ENCODE measurements around the gene VWA8.

VWA8 gene

GRCh38 chr13:41707194-41707821, 253.6 kb downstream of the VWA8 start:
- no peak overlapping the region for H3K4me3 ChIP-seq (ENCODE audit: low read length)
- TF ChIP-seq ZNF274 (IDR thresholded peaks at IDR 0.05; ENCODE audit: low read depth, low read length) = no peak

GRCh38 chr13:41706152-41706551, 254.8 kb downstream of the VWA8 start:
- H3K4me3 ChIP-seq (ENCODE audit: low read length) = no peak overlapping the region
- no peak for TF ChIP-seq ZNF274 (IDR thresholded peaks at IDR 0.05; ENCODE audit: low read depth, low read length)

- no peak for TF ChIP-seq ZNF274 (IDR thresholded peaks at IDR 0.05; ENCODE audit: low read depth, low read length)
- no peak overlapping the region for H3K4me3 ChIP-seq (ENCODE audit: low read length)
Measured at GRCh38 chr13:41702540-41702939, 258.4 kb downstream of the VWA8 start.

DNA sequence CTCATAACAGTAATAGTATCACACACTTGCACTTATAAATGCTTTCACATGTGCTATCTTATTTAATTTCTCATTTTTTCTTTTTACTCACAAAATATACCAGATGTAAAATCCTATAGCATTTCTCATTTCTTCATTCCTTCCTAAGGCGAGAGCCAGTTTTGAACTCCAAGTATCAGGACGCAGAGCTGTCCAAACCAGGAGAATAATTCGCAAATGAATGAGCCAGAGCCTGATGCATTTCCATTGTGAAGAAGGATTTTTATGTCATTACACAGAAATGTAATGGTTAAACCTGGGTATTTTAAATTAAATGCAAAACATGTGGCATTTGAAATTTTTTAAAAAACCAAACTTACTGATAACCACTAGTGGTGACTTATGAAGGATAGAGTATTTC, 259.2 kb downstream of the VWA8 start:
- no peak overlapping the region for H3K4me3 ChIP-seq (ENCODE audit: low read length)
- no peak for TF ChIP-seq ZNF274 (IDR thresholded peaks at IDR 0.05; ENCODE audit: low read depth, low read length)

DNA sequence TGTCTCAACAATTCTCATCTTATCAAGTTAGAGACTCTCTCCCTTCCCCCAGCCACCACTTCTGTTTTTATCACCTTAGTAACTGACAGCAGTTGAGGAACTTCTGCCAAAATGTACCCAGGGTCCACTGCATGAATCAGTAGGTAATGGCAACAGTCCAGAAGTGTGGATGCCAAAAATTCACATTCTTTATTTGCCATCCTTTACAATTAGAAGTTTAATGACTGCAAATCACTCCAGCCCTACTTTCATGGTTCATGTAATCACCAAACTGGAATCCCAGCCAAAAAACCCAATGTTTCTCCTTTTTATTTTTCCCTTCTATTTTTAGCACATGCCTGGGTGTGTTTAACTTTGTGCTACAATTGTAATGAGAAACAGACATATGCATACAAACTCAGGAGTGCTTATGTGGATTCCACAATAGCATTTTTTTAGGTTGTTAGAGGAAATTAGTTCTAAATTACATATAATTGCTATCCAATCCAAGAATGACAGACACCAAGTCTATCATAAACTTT, 260.1 kb downstream of the VWA8 start:
- TF ChIP-seq ZNF274 (IDR thresholded peaks at IDR 0.05; ENCODE audit: low read depth, low read length) = no peak
- H3K4me3 ChIP-seq (ENCODE audit: low read length) = no peak overlapping the region

DNA sequence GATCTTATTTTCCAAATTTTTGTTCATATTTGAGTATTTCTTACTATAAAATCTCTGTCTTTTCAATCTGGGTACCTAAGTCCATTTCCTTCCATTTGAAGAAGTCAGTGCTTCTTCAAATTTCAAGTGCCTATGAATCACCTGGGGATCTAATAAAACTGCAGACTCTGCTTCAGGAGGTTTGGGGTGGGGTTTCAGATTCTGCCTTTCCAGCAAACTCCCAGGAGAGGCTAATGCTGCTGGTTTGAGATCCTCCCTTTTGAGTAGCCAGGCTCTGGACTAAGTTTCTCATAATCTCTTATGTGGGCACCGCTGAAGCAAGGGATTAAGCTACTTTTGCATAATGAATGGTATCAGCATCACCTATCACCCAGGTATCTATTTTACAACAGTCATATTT, 261.1 kb downstream of the VWA8 start:
- TF ChIP-seq ZNF274 (IDR thresholded peaks at IDR 0.05; ENCODE audit: low read depth, low read length) = no peak
- no peak overlapping the region for H3K4me3 ChIP-seq (ENCODE audit: low read length)

GRCh38 chr13:41697578-41697977, 263.3 kb downstream of the VWA8 start:
- H3K4me3 ChIP-seq (ENCODE audit: low read length) = no peak overlapping the region
- no peak for TF ChIP-seq ZNF274 (IDR thresholded peaks at IDR 0.05; ENCODE audit: low read depth, low read length)

DNA sequence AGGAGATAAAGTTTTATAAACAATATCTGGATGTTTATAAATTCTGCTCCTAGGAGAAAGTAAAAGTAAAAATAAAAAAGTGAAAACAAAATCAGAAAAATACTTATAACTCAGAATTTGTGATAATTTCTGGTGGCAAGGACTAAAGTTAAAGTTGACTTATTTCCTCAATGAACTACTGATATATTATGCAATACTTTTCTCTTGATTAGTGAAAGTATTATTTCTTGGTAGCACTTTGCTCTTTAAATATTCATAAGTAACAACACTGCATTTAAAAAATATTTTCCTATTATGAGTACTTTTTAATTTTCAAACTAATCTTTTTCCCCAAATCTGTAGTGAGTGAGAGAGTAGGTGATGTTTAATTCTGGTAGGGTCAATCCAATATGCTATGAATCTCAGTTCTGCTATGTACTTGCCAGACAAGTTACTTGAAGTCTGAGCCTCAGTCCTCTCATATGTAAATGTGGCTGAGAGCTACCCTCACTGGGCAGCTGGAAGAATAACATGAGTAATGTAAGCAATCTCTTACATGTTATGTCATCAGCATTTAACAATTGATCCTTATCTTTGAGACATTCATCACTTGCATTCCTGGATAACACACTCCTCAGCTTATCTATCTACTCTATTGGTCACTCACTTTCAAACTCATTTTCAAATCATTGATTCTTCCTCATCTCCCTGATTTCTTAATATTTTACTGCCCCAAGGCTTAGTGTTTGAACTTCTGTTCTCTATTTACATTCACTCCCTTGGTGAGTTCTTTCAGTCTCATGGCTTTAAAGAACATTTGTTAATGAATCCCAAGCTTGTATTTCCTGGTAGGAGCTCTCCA, 264.5 kb downstream of the VWA8 start:
- TF ChIP-seq ZNF274 (IDR thresholded peaks at IDR 0.05; ENCODE audit: low read depth, low read length) = no peak
- no peak overlapping the region for H3K4me3 ChIP-seq (ENCODE audit: low read length)

DNA sequence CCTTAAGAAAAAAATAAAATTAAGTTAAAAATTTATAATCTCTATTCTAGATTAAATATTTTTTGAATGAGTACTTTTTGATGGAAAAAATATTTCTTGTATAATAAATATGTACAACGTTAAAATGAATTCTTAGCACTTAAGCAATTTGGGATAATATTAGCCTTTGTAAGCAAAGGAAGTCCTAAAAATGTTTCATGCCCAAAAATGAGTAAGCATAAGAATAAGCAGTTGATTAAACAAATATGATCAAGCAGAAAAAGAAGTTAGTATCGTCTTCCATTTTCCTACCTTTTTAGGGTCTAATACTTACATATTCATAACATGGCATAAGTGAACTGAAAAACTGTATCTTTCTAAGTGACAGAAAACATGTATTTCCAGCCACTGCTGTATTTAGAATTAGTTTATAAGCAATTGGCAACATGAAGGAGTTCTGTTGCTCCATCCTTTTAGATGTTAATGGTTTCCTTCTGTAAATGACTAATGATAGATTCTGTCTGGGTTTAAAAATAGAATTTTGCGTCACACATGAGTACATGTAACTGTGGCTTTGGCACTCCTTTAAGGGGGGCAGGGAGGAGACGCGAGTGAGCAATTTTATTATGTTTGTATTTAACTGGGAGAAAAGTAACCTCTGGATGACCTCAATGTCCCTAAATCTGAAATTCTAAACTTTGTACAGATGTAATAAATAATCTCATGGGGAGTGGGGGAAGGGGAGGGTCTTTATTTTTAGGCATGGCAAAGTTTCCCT, 266.2 kb downstream of the VWA8 start:
- TF ChIP-seq ZNF274 (IDR thresholded peaks at IDR 0.05; ENCODE audit: low read depth, low read length) = no peak
- H3K4me3 ChIP-seq (ENCODE audit: low read length) = no peak overlapping the region

GRCh38 chr13:41693434-41693833, 267.5 kb downstream of the VWA8 start:
- H3K4me3 ChIP-seq (ENCODE audit: low read length) = no peak overlapping the region
- no peak for TF ChIP-seq ZNF274 (IDR thresholded peaks at IDR 0.05; ENCODE audit: low read depth, low read length)

DNA sequence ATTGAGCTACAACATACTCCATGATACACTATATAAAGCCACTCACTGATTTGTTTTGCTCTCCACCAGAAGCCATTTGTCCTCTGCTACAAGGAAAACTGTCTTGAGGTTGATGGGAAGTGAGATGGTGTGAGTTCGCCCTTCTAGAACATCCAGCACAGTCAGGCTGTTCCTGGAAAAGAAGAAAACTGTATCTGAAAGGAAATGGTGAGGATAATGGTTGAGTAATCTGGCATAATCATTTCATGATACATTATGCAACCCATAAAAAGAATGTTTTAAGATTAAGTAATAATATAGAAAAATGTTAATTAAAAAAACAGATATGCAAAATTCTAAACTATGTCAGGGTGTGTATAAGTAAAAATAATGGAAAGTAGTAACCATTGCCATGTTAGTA, 269.6 kb downstream of the VWA8 start:
- no peak overlapping the region for H3K4me3 ChIP-seq (ENCODE audit: low read length)
- no peak for TF ChIP-seq ZNF274 (IDR thresholded peaks at IDR 0.05; ENCODE audit: low read depth, low read length)

DNA sequence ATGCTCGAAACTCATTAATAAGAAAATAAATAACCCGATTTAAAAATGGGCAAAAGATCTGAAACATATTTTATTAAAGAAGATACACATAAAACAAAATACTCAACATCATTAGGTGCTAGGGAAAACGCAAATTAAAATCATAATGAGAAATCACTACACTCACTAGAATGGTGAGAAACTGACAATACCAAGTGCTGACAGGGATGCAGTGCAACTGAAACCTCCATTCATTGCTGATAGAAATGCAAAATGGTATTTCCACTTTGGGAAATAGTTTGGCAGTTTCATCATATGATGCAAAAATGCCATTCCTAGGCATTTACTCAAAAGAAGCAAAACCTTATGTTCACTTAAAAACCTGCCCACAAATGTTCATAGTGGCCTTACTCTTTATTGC, 278.1 kb downstream of the VWA8 start:
- TF ChIP-seq ZNF274 (IDR thresholded peaks at IDR 0.05; ENCODE audit: low read depth, low read length) = no peak
- H3K4me3 ChIP-seq (ENCODE audit: low read length) = no peak overlapping the region

DNA sequence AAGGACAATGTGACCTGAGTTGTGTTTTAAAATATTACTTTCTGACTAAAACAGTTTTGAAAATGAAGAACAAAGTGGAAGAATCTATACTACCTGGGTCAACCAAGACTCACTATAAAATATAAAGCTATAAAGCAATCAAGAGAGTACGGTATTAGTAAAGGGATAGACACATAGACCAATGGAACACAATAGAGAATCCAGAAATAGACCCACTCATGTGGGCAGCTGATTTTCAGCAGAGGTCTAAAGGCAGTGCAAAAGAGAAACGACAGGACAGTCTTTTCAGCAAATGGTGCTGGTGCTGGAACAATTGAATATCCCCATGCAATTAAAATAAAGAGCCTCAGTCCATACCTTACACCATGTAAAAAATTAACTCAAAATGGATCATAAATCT, 278.9 kb downstream of the VWA8 start:
- H3K4me3 ChIP-seq (ENCODE audit: low read length) = no peak overlapping the region
- no peak for TF ChIP-seq ZNF274 (IDR thresholded peaks at IDR 0.05; ENCODE audit: low read depth, low read length)

DNA sequence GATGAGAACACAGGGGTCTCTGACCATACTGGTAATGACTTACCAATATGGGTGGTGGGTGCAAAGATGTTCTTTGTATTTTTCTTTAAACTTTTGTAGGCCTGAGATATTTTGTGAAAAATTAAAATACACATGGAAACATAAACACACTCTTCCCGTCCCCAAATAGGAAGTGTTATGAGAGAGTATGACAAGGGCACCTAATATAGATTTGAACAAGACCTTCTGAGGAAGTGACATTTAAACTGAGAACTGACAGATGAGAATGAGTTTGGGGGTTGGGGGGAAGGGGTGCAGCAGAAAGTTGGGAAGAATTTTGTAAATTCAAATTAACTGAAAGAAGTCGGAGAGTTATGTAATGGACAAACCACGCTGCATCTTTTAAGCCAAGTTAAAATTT, 279.3 kb downstream of the VWA8 start:
- no peak for TF ChIP-seq ZNF274 (IDR thresholded peaks at IDR 0.05; ENCODE audit: low read depth, low read length)
- no peak overlapping the region for H3K4me3 ChIP-seq (ENCODE audit: low read length)

Data from GM08714 (cell line).